HG03066 (cell line): Measurements from ENCODE around the gene CDCA8.

ENCODE experiments used
- ATAC-seq: cut with Tn5 transposase; IDR thresholded peaks from one replicate; pipeline ENCODE4 v1.9.1; 2021; ENCODE audit warnings: low read depth; ENCODE audit not compliant: unreplicated experiment

CDCA8 gene

GRCh38 chr1:37692078-37692833, at the start of gene CDCA8:
CDCA8 (plus strand) TSS chr1:37692516; CDS start chr1:37692691, 175 bp downstream.
- peak; percentile 84 for ATAC-seq

DNA sequence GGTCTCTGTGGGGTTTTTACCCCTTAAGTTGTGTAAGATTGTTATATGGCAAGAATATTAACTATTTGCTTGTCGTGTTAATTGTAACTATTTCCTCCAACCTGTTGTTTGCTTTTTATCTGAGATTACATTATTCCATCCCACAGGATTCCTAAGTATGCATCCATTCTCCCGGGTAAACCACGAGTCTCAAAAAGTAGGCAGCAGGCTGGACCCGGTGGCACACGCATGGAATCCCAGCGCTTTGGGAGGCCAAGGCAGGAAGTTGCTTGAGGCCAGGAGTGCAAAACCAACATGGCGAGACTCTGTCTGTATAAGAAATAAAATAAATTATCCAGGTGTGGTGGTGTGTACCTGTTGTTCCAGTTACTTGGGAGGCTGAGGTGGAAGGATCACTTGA, 45.0 kb upstream of the CDCA8 start:
- ATAC-seq, result no peak

DNA sequence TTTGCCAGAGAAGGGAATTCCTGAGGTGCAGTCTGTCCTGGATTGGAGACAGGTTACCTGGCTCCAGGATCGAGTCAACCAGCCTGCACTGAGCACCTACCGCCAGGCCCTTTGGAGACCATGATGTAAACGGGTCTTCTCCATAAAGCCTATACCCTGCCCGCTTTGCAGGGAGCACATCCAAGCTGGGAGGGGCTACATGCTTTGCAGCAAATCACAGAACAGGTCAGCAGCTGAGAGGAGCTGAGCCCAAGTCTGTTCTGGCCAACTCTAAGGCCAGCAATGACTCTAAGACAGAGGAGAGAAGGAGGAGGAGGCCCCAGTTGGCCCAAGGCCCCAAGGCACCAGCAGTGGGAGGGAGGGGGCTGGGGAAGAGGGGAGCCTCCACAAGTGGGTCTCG, 42.1 kb upstream of the CDCA8 start:
- no peak for ATAC-seq

- ATAC-seq, result no peak
Measured at GRCh38 chr1:37650721-37651120, 41.6 kb upstream of the CDCA8 start.

DNA sequence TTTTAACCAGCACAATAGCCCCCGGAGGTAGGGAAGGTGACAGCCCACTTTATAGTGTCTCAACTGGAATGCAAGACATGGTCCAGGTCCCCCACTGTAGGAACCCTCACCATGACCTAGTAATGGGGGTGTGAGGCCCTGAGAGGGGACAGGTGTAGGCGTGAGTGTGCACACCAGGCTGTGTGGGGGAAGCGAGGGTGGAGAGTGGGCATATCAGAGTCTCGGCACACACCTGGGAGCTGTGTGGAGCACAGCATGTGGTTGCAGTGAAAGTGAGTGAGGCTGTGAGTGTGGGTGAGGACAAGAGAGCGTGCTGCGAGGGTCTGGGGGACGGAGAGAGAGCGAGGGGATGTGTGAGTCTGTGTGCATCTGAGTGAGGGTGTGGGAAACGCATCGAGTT, 40.5 kb upstream of the CDCA8 start:
- ATAC-seq, result no peak

GRCh38 chr1:37652976-37653375, 39.3 kb upstream of the CDCA8 start:
- ATAC-seq, result no peak

GRCh38 chr1:37653906-37654305, 38.4 kb upstream of the CDCA8 start:
- ATAC-seq, result no peak

- no peak for ATAC-seq
Measured at GRCh38 chr1:37655274-37655673, 37.0 kb upstream of the CDCA8 start.

DNA sequence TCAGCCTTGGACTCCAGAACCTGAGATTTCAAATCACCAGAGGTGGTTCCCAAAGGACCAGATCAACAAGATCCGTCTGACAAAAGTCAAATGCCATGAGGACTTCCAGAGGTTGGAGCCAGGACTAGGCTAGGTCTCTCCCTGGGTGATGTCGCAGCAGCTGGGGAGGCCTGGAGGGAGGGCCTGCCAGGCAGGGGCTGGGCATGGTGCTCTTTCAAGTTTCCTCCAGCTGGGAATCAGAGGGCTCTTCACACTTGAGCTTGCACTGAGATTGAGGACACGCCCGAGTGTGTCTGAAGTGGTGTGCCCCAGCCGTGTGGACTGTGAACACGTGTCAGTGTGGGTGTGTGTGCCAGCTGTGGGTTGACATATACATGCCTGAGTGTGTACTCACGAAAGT, 36.3 kb upstream of the CDCA8 start:
- no peak for ATAC-seq

GRCh38 chr1:37656881-37657280, 35.4 kb upstream of the CDCA8 start:
- ATAC-seq, result no peak

DNA sequence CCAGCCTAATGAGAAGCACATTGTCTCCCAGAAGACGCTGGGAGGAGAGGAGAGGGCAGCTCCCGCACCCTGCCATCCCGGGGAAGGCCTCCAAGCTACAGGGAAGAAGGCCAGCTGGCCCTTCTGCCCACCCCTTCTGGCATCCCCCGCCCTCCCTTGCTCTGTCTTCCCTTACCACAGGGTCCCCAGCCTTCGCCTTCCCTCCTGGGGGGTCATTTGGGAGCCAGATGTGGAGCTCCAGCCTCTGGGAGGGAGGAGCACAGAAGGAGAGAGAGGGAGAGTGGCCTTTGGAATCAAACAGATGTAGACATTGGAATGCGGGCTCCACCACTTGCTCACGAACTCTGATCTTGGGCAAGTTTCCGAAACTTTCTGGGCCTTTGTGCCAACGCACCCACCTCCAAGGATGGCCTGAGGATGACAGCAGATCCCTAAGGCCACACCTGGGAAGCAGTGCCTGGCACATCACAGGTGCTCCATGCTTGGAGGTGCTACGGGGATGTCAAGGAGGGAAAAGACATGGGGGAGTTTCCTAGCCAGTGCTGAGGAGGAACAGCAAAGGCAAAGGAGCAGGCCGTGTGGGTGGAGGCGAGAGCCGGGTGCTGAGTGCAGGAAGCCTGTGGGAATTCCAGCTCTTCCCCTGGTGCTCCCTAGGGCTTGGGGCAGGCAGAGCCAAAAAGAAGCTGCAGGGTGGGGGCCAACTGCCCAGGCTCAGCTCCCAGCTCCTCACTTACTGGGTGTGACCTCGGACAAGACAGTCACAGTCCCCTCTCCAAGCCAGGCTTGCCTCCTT, 34.5 kb upstream of the CDCA8 start:
- ATAC-seq, result no peak

DNA sequence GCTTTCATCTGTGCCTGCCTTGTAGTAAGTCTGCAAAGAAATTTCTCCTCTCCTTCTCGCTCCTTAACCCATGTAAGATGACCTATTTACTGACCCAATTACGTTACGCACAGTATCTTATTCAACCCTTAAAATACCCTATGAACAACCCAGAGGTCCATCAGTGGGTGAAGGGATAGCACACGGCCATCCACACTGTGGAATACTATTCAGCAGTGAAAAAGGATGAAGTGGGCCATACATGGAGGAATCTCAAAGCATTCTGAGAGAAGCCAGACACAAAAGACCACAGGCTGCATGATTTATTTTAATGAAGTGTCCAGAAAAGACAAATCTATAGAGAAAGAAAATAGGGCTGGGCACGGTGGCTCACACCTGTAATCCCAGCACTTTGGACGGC, 33.8 kb upstream of the CDCA8 start:
- no peak for ATAC-seq

GRCh38 chr1:37660664-37661063, 31.7 kb upstream of the CDCA8 start:
- ATAC-seq, result no peak

DNA sequence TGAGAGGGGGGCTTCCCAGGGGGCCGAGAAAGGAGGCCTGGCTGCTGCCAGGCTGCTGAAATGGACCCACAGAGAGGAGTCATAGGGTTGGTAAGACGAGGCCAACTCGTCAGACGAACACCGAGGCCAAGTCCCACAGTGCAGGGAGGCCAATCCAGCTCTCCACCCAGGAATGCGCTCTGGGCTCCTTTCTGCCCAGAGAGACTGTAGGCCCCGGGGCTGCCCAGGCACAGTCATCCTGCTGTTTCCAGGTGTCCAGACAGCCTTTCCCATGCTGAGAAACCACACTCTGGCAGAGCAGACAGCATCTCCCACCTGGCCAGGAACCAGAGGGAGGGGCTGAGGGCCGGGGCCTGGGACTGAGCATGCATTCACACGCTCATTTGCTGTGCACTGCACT, 30.9 kb upstream of the CDCA8 start:
- ATAC-seq, result no peak

- ATAC-seq, result no peak
Measured at GRCh38 chr1:37662031-37662755, 30.1 kb upstream of the CDCA8 start.

- ATAC-seq, result no peak
Measured at GRCh38 chr1:37663426-37664000, 28.8 kb upstream of the CDCA8 start.

DNA sequence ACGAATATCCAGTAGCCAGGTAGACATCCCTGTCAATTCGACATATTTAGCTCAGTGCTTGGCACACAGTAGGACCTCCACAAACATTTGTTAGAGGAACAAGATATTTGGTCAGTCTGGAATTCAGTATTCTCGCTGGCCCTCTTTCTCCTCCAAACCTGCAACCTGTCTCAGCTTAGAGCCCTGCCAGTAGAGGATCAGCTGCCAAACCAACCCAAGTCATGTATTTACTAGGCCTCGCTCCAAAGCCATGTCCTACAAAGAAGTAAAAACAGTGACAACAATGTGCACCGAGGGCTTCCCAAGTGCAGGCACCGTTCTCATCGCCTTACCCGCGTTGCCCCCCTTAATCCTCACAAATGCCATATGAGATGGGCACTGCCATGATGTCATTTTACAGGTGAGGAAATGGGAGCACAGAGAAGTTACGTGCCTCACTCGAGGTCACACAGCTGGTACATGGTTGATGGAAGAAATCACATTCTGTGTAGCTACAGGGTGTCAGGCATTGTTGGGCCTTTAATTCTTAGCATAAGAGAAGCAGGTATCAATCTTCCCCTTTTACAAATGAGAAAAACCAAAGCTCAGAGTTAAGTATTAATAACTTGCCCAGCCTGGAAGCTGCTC, 26.0 kb upstream of the CDCA8 start:
- ATAC-seq, result no peak

DNA sequence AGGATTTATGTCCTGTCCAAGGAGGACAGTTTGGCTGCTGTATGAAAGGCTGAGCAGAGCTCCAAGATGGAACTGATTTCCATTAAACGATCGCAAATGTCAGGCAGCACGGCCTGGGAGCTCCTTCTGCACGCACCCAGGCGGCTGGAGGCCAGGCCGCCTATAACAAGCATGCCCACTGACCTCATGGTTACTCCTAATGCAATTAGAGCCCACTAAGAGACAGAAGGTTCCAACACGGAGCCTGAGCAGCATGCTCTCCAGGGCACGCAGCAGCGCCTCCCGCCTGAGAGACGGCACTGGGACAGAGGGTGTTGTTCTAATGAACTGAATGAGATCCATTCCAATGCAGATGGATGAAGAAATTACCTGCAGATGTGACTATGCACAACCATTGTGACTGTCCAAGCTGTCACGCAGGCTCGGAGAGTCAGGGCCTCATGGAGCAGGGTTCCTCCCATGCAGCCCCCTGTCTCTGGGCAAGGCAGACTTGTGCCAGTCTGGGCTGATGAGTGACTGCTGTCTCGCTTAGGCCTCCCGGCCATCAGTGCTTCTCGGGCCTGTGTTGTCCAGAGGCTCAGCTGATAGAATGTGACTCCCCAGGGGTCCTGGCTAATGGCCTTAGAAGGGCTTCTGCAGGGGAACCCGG, 25.2 kb upstream of the CDCA8 start:
- no peak for ATAC-seq

GRCh38 chr1:37670133-37670532, 22.2 kb upstream of the CDCA8 start:
- no peak for ATAC-seq

GRCh38 chr1:37671261-37671660, 21.1 kb upstream of the CDCA8 start:
- ATAC-seq, result no peak
